ENCODE results near the gene UPK1A.
A peak's percentile ranks its signal among the peaks of the same experiment; 100 is the strongest.

Gene UPK1A

DNA sequence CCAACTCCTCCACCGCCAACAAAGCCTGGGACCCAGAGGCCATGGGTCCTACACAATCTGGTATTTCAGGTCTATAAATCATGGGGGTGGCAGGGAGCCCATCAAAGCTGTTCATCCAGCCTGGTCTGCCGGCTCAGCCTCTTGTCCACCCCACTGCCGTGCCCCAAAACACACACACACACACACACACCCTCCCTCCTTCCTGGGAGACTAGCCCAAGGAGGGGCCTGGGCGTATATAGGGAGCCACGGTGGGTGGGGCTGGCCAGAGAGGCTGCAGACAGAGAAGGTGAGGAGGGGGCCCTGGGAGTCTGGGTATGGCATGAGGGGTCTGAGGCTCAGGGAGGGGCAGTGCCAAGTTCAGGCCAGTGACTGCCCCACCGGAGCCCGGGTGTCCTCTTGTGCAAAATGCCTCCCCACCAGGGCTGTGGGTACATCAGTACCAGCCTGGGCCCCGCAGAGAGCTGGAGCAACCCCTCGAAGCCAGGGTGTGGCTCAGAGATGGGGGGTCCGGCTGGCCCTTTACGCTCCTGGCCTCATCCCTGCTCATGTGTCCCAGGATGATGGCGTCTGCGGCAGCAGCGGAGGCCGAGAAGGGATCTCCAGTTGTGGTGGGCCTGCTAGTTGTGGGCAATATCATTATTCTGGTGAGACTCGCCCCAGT is at the start of gene UPK1A:
Gene UPK1A, plus strand, starts transcription at position 267 of the 663 bp plus-strand sequence. Its CDS starts 296 bp downstream, at position 563.
- DNase-seq (ENCODE audit: low read depth, low spot score) = no peak

DNA sequence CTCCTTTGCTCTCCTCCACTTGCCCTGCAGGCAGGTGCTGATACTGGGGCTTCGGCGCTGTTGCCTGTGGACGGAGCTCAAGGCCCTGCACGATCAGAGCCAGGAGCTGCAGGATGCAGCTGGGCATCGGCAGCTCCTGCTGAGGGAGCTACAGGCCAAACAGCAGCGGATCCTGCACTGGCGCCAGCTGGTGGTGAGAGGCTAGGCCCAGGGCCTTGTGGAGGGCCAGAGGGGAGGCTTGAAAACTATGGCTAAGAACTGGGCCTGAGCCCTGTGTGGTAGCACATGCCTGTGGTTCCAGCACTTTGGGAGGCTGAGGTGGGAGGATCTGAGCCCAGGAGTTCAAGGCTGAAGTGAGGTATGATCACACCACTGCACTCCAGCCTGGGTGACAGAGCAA is 47.5 kb upstream of the UPK1A start:
- no peak for DNase-seq (ENCODE audit: low read depth, low spot score)

DNA sequence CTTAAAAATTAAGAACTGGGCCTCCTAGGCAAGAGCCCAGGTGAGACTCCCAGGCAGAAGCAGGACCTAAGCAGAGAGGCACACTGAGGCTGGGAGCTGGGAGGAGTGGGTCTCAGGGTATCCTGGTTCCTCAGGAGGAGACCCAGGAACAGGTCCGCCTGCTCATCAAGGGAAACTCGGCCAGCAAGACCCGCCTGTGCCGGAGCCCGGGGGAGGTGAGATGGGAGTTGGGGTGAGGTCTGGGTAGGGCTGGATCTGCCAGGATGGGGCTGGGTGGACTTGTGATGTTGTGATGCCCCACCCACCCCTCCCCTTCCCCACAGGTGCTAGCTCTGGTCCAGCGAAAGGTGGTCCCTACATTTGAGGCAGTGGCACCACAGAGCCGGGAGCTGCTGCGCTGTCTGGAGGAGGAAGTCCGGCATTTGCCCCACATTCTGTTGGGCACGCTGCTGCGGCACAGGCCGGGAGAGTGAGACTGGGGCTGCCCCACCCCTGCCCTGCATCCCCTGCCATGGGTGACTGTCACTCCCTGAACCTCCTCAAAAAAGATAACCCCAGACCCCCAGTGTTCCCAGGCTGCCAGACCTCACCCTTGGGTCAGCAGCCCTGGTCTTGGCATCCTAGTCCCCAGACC is 46.9 kb upstream of the UPK1A start:
- no peak for DNase-seq (ENCODE audit: low read depth, low spot score)

DNA sequence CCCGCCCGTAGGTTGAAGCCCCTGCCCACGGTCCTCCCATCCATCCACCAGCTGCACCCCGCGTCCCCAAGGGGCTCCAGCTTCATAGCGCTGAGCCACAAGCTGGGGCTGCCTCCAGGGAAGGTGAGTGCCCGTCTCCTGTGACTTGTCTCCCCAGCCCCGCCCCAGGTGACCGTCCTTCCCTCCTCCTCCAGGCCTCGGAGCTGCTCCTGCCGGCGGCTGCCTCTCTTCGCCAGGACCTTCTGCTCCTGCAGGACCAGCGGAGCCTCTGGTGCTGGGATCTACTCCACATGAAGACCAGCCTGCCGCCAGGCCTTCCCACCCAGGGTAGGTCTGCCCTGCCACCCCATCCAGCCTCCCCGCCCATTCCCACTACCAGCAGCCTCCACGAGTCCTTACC is 46.3 kb upstream of the UPK1A start:
- no peak for DNase-seq (ENCODE audit: low read depth, low spot score)

DNA sequence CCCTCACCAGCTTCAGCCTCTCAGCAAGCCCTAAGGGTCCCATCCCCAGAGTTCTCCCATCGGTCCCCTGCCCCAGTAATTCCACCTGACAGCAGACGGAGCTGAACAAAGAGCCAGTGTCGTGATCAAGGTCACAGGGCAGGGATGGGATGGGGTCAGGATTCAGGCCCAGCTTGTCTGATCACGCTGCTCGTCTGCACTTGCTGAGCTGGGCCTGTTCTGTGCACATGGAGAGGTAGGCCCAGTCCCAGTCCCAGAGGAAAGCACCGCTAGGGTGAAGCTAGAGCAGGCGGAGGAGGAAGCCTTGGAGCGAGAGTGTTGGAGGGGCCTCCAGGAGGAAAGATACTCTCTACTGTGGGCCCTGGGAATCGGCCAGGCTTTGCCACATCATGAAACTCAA is 44.6 kb upstream of the UPK1A start:
- no peak for DNase-seq (ENCODE audit: low read depth, low spot score)

DNA sequence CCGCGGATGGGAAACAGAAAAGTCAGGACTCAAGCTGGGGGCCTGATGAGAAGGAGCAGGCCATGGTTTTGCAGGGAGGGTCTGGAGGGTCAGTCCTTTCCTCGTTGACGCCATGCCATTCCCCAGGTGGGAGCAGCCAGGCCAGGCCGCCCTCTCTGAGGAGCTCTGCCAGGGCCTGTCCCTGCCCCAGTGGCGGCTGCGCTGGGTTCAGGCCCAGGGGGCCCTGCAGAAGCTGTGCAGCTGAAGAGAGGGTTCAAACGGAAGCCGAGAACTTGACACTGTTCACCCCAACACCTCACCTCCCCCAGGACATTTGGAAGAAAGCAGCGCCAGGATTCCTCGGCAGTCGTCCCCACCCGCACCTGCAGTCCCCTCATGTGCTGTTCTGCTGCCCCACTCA is 43.6 kb upstream of the UPK1A start:
- no peak for DNase-seq (ENCODE audit: low read depth, low spot score)

DNA sequence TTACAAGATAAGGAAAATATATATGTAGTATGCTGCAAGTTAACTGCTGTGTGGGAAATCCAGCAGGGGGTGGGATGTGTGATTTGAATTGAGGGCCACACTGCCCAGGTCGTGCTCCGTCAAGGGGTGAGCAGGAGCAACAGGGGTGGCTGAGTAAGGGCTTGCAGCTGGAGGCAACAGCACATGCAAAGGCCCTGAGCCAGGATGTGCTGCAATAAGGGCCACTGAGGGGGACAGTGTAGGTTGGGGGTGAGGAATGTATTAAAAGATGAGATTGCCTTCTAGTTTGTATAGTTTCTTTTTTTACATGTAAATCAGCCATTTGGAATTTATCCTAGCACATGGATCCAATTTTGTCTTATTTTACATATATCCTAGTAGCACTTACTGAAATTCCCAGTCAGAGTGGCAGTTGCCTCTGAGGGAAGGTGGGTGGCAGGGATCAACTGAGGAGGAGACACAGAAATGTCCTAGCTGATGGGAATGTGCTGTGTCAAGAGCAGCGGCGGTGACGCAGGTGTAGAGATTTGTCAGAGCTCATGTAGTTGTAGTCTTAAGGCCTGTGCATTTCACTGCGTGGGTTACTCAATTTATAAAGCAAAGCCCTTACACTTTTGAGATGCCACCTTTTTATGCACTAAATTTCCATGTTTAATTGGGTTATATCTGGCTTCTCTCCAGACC is 42.8 kb upstream of the UPK1A start:
- no peak for DNase-seq (ENCODE audit: low read depth, low spot score)

DNA sequence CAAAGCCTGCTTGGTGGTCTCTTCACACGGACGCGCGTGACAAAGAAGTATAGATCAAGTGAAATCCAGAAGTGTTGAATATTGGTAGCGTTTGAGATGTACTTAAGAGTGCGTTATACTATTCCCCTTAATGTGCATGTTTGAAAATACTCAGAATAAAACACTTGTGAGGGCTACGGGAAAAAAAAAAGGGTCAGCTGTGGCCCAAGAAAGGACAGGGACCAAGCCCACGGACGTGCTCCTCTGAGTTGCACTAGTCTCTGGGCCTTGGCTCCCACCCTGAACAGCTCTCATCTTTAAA is 38.1 kb upstream of the UPK1A start:
- DNase-seq (ENCODE audit: low read depth, low spot score) = no peak

- peak; percentile 99 for DNase-seq (ENCODE audit: low read depth, low spot score)
These were observed 37.6 kb upstream of the UPK1A start, which contains the start of gene RBM42 for GRCh38 chr19:35628565-35629331. RBM42 (plus strand) TSS chr19:35629036; CDS start chr19:35629154, 118 bp downstream.

GRCh38 chr19:35629332-35629633 is 37.0 kb upstream of the UPK1A start:
- DNase-seq (ENCODE audit: low read depth, low spot score) = no peak

DNA sequence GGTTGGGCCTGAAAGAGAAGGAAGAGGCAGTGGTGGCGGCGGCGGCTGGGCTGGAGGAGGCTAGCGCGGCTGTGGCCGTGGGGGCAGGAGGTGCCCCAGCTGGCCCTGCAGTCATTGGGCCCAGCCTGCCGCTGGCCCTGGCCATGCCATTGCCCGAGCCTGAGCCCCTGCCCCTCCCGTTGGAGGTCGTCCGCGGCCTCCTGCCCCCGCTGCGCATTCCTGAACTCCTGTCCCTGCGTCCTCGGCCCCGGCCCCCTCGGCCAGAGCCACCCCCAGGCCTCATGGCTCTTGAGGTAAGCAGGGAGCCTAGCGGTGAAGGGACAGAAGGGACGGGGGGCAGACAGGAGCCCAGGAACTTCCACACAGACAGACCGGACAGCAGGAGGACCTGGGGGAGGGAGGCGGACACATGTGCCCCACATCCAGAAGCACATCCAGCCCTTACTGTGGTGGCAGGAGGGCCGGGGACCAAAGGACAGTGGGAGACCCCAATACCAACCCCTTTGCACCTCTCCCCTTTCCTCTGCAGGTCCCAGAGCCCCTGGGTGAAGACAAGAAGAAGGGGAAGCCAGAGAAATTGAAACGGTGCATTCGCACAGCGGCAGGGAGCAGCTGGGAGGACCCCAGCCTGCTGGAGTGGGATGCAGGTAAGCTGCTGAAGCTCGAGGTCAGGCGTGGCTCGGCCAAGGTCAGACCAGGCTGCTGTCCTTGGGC is 32.4 kb upstream of the UPK1A start:
- no peak for DNase-seq (ENCODE audit: low read depth, low spot score)

DNA sequence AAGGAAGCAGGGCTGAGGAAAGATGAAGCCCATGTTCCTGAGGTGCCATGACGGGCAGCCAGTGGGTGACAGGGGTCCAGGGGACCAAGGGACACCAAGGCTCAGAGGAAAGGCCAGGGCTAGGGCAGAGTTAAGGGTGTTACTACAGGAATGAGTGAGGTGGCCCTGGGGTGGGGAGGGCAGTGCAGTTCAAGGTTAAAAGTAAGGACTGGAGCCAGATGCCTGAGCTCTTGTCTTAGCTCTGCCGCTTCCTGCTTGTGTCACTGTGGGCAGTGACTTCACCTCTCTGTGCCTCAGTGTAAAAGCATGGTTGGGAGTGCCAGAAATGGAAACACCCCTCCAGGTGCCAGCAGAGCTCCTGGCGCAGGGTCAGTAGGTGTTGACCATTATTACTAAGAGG is 29.7 kb upstream of the UPK1A start:
- DNase-seq (ENCODE audit: low read depth, low spot score) = no peak

- DNase-seq (ENCODE audit: low read depth, low spot score) = no peak
These were observed 29.2 kb upstream of the UPK1A start for GRCh38 chr19:35637165-35637564.

DNA sequence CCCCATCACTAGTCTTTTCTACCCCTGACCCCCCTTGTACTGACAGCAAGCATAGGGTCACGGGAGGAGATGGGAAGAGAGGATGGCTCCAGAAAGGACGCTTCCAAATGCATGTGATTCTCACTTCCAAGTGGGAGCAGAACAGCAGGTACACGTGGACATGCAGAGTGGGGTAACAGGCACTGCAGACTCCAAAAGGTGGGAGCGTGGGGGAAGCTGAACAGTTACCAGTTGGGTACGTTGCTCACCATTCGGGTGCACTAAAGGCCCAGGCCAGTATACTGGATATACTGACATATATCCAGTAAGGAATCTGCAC is 27.0 kb upstream of the UPK1A start:
- DNase-seq (ENCODE audit: low read depth, low spot score) = no peak

GRCh38 chr19:35639863-35640262 is 26.5 kb upstream of the UPK1A start:
- no peak for DNase-seq (ENCODE audit: low read depth, low spot score)

GRCh38 chr19:35641515-35642151 is 24.7 kb upstream of the UPK1A start, which contains the start of gene ETV2:
ETV2 (plus strand) TSS chr19:35641745; CDS start chr19:35642461, 716 bp downstream.
- DNase-seq (ENCODE audit: low read depth, low spot score) = peak; percentile 21

DNA sequence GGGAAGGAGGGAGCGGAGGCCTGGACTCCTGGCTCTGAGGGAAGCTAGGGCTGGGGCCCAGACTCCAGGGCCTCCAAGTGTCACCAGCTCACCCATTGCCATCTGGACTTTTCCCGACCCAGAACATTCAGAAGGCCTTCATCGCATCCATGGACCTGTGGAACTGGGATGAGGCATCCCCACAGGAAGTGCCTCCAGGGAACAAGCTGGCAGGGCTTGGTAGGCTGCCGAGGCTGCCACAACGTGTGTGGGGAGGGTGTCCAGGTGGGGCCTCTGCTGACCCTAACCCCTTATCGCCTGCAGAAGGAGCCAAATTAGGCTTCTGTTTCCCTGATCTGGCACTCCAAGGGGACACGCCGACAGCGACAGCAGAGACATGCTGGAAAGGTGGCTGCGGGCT is 24.0 kb upstream of the UPK1A start:
- no peak for DNase-seq (ENCODE audit: low read depth, low spot score)

DNA sequence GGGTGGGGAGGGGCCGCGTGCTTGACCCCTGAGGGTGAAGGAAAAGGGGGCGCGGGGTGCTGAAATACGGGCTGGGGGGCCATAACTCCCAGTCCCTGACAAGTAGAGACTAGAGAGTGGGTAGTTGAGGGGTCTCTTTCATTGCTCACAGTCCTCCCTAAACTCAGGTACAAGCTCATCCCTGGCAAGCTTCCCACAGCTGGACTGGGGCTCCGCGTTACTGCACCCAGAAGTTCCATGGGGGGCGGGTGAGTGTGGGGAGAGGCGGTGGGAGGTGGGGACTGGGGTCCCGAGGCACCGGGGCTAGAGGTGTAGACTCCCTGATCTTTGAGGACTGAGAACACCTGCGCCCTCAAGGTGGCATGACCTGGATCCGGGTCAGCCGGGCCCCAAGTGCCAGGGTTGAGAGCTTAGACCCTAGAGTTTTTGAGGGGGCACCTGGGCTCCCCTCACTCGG is 23.5 kb upstream of the UPK1A start:
- no peak for DNase-seq (ENCODE audit: low read depth, low spot score)

DNA sequence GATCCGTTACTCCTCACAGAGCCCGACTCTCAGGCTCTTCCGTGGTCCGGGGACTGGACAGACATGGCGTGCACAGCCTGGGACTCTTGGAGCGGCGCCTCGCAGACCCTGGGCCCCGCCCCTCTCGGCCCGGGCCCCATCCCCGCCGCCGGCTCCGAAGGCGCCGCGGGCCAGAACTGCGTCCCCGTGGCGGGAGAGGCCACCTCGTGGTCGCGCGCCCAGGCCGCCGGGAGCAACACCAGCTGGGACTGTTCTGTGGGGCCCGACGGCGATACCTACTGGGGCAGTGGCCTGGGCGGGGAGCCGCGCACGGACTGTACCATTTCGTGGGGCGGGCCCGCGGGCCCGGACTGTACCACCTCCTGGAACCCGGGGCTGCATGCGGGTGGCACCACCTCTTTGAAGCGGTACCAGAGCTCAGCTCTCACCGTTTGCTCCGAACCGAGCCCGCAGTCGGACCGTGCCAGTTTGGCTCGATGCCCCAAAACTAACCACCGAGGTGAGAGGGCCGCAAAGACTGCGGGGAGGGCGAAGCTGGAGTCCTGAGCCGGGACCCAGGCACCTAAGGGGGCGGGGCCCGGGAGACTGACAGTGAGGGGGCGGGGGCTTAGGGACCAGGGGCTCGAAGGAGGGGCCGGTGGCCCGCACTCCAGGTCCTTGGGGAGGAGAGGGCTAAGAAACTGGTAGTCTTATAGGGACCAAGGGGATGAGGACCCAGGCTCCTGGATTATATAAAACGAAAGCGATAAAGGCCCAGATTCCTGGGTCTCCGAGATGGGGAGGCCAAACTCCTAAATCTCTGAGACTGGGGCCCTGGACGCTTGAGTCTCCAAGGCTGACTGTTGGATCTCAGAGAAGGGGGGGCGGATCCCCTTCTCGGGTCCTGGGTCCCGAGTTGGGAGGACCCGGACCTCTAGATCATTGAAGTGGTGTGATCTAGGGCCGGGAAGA is 22.8 kb upstream of the UPK1A start:
- DNase-seq (ENCODE audit: low read depth, low spot score) = peak; percentile 90
